PC-3 (cell line): ENCODE results near the gene PSMA2. TPM values are rescaled to one million over a fixed set of nuclear protein-coding genes. Genes with fewer than 3 reads are reported as not detected.
A peak's percentile ranks its signal among the peaks of the same experiment; 100 is the strongest.

Experiments used
- ATAC-seq: fragments of 200-7000 bp; cut with Tn5 transposase; 2 replicates; pipeline ENCODE4 v1.9.1; 2020; ENCODE audit warnings: mild to moderate bottlenecking, moderate library complexity
- BruUV-seq: library from RNA; stranded (reverse); fragments of 400-500 nt; replicated peaks from 2 replicates; lab custom pipeline; 2021; lab: Mats Ljungman, UMichigan
- CTCF ChIA-PET: fragments of 300-600 bp; sonication (Branson Sonifier 250); formaldehyde crosslinking; loops from one replicate; lab custom pipeline; 2022; ENCODE audit warnings: antibody characterized with exemption; lab: Charles Lee
- POLR2A ChIA-PET: fragments of 300-600 bp; sonication (Branson Sonifier 250); formaldehyde crosslinking; loops from one replicate; lab custom pipeline; 2022; ENCODE audit warnings: antibody characterized with exemption; ENCODE audit not compliant: unreplicated experiment; lab: Charles Lee
- DNase-seq: peaks from one replicate; pipeline ENCODE4 v3.0.0-alpha.2; 2015
- H2AFZ ChIP-seq: fragments of 300-600 bp; sonication (generic); 2 replicates; pipeline ENCODE4 v1.6.0; 2016; ENCODE audit warnings: antibody characterized with exemption, low read length
- H3F3A ChIP-seq: fragments of 300-600 bp; sonication (generic); one replicate; pipeline ENCODE4 v1.6.0; 2017; ENCODE audit warnings: antibody characterized with exemption, low read length, control low read depth, mild to moderate bottlenecking; ENCODE audit not compliant: unreplicated experiment
- H3K27ac ChIP-seq: fragments of 300-600 bp; sonication (generic); 2 replicates; pipeline ENCODE4 v1.5.1; 2016; ENCODE audit warnings: mild to moderate bottlenecking, low read length
- H3K27me3 ChIP-seq: fragments of 300-600 bp; sonication (generic); 2 replicates; pipeline ENCODE4 v1.6.1; 2016; ENCODE audit warnings: low read length, mixed read lengths
- H3K36me3 ChIP-seq: fragments of 300-600 bp; sonication (generic); 2 replicates; pipeline ENCODE4 v1.6.1; 2016; ENCODE audit warnings: low read depth, mixed run types, low read length, mixed read lengths
- H3K4me1 ChIP-seq: fragments of 300-600 bp; sonication (generic); 2 replicates; pipeline ENCODE4 v1.5.1; 2016; ENCODE audit warnings: low read length; ENCODE audit not compliant: insufficient read depth
- H3K4me2 ChIP-seq: fragments of 300-600 bp; sonication (generic); 2 replicates; pipeline ENCODE4 v1.6.0; 2016; ENCODE audit warnings: low read length
- H3K4me3 ChIP-seq: fragments of 300-600 bp; sonication (generic); 2 replicates; pipeline ENCODE4 v1.5.1; 2016; ENCODE audit warnings: mild to moderate bottlenecking, low read length, mixed read lengths
- H3K79me2 ChIP-seq: fragments of 300-600 bp; sonication (generic); 2 replicates; pipeline ENCODE4 v1.6.1; 2017; ENCODE audit warnings: low read length, mixed read lengths
- H3K9ac ChIP-seq: fragments of 300-600 bp; sonication (generic); 2 replicates; pipeline ENCODE4 v1.6.0; 2016; ENCODE audit warnings: mild to moderate bottlenecking, low read length
- H3K9me2 ChIP-seq: fragments of 300-600 bp; sonication (generic); replicated peaks from 2 replicates; pipeline ENCODE4 v1.6.1; 2016; ENCODE audit warnings: mixed run types, low read length, mixed read lengths
- H3K9me3 ChIP-seq: fragments of 300-600 bp; sonication (generic); 2 replicates; pipeline ENCODE4 v1.6.1; 2016; ENCODE audit warnings: low read length, mixed read lengths
- H4K20me1 ChIP-seq: fragments of 300-600 bp; sonication (generic); 2 replicates; pipeline ENCODE4 v1.6.1; 2016; ENCODE audit warnings: low read length, mixed read lengths
- EZH2 ChIP-seq: fragments of 300-600 bp; sonication (generic); IDR thresholded peaks from one replicate; pipeline ENCODE4 v1.6.1; 2017; ENCODE audit warnings: antibody characterized with exemption, mild to moderate bottlenecking, low read length; ENCODE audit not compliant: unreplicated experiment
- EZH2phosphoT487 ChIP-seq: fragments of 300-600 bp; sonication (generic); IDR thresholded peaks from 2 replicates; pipeline ENCODE4 v1.6.1; 2018; ENCODE audit warnings: mild to moderate bottlenecking, antibody characterized with exemption, low read length, borderline replicate concordance
- intact Hi-C: fragments of 100-400 bp; cut with micrococcal nuclease; formaldehyde crosslinking; loops from 2 replicates; pipeline ENCODE4 v1.9.0; 2023
- total RNA-seq: library from RNA; depleted of rRNA; stranded (reverse); fragments of >200 nt; gene quantifications from 2 replicates; pipeline ENCODE4 v1.2.3, GENCODE V29; 2014
- TF ChIP-seq, protein P1 (sequence below): fragments of 300-600 bp; sonication (generic); conservative IDR thresholded peaks from 2 replicates; pipeline ENCODE4 v1.5.1; 2017; ENCODE audit warnings: antibody characterized with exemption, low read depth, mild to moderate bottlenecking, low read length

PSMA2 gene
- total RNA-seq, 1 experiment from 2014 or later = 85.6 TPM

DNA sequence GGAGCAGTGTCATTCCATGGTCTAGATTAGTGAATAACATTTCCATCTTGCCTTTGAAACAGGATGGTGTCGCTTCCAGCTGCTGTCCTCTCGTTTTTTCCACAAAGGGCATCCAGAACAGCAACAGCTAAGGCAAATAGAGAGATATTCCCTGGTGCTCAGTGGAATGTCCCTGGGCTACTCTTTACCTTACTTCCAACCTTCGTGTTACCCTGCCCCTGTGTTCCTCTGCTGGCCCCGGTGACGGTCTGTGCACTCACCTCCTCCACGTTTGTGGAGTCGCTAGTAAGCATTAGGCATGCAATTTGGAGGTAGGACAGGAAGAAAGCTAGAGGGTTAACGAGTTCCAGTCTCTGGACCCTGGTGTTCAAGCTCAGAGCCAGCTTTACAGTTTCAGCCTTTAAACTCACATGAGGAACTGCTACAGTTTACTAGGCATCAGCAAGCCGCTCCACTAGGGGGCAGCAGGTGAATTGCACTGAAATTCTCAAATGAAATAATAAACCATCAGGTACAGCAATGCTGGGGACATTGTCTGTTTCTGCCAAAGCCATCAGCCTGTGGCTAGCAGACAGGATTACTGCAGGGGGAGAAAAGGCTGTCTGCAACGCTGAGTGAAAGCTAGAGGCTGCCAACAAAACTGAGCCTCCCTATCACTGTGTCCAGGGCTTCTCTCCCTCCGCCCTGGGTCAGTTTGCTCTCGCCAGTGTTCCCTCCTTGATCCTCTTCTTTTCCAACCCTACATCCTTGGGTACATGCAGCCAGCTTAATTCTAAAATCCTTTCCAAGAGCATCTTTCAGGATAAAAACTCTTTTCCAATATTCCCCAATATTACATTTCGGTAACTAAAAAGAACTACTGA, 9.2 kb upstream of the PSMA2 start:
- no peak for TF ChIP-seq EZH2
- TF ChIP-seq, protein P1, sequence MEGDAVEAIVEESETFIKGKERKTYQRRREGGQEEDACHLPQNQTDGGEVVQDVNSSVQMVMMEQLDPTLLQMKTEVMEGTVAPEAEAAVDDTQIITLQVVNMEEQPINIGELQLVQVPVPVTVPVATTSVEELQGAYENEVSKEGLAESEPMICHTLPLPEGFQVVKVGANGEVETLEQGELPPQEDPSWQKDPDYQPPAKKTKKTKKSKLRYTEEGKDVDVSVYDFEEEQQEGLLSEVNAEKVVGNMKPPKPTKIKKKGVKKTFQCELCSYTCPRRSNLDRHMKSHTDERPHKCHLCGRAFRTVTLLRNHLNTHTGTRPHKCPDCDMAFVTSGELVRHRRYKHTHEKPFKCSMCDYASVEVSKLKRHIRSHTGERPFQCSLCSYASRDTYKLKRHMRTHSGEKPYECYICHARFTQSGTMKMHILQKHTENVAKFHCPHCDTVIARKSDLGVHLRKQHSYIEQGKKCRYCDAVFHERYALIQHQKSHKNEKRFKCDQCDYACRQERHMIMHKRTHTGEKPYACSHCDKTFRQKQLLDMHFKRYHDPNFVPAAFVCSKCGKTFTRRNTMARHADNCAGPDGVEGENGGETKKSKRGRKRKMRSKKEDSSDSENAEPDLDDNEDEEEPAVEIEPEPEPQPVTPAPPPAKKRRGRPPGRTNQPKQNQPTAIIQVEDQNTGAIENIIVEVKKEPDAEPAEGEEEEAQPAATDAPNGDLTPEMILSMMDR = peak; percentile 93
- ATAC-seq (peak; percentile 90), DNase-seq (peak; percentile 79)
- H3K27me3 ChIP-seq = no peaks in the 10 kb centered on the region
- no peak overlapping the region for H3K4me3 ChIP-seq
- no peaks in the 10 kb centered on the region for H3K9me3 ChIP-seq
- no peaks in the 10 kb centered on the region for H4K20me1 ChIP-seq
- no peak overlapping the region for H3K27ac ChIP-seq
- peaks cover 27% of the 10 kb centered on the region for H3K36me3 ChIP-seq
- no peak overlapping the region for H2AFZ ChIP-seq
- intact Hi-C loops = loop anchor here (1.0 to 5.0 kb wide), 4 partner anchors 167 to 514 kb away; no protein-coding TSS in a partner anchor
- no peaks in the 10 kb centered on the region for H3K9me2 ChIP-seq
- H3F3A ChIP-seq = no peaks in the 10 kb centered on the region
- no peak overlapping the region for H3K9ac ChIP-seq
- no peak overlapping the region for H3K4me2 ChIP-seq
- no peaks in the 10 kb centered on the region for H3K79me2 ChIP-seq
- BruUV-seq = no TSS peak
- POLR2A ChIA-PET = interaction anchor here (1.0 kb wide), 1 partner anchor 9 kb away, joined by 4 read pairs; the partner anchor contains the start of genes MRPL32 and PSMA2
- no peaks in the 10 kb centered on the region for H3K4me1 ChIP-seq
- CTCF ChIA-PET = interaction anchor here (0.6 to 1.0 kb wide), 12 partner anchors 9 to 550 kb away, joined by 3 to 11 read pairs (median 4); partner anchors contain the start of genes MRPL32 and PSMA2

DNA sequence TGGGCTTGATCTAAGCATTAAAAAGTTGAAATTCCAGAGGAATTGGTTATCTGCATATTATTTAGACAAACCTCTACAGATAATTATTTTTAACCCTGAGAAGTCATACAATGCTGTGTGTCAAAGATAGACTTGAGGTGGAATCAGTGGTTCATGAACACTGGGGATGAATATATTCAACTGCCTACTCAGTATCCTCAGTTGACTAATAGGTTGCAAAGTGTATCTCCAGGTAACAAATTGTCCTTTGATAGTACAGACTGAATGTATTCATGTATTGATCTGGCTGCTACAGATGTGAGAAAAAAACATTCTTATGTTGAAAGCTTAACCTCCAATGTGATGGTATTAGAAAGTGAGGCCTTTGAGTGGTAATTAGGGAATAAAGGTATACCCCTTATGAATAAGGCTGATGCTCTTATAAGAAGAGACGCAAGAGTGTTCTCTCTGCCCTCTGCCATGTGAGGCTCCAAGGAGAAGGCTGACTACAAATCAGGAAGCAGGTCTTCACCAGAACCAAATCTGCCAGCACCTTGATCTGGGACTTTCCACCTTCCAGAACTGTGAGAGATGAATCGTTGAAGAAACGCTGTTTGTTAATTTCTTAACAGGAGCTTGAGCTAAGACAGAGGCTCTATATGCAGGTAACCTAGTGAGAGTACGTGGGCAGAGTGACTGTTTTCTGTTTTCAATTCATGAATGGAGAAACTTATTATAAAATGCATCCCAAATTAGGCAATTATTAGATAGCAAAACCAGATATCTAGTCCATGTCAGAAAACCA, 7.7 kb upstream of the PSMA2 start:
- no peaks in the 10 kb centered on the region for H3K9me2 ChIP-seq
- peaks cover 41% of the 10 kb centered on the region for H3K36me3 ChIP-seq
- ChIA-PET POLR2A (no interaction called here), CTCF (no interaction called here)
- intact Hi-C loops = loop anchor here (2.0 to 10.0 kb wide), 3 partner anchors 263 to 785 kb away; partner anchors contain the start of gene COA1
- no TSS peak for BruUV-seq
- no peak overlapping the region for H3K4me3 ChIP-seq
- DNase-seq (no peak), ATAC-seq (no peak)
- no peaks in the 10 kb centered on the region for H3K9me3 ChIP-seq
- no peak overlapping the region for H3K9ac ChIP-seq
- TF ChIP-seq EZH2 (no peak), EZH2phosphoT487 (no peak)
- TF ChIP-seq, protein P1 = no peak
- H3K27ac ChIP-seq = no peak overlapping the region
- no peaks in the 10 kb centered on the region for H3K4me1 ChIP-seq
- H3K27me3 ChIP-seq = no peaks in the 10 kb centered on the region
- H4K20me1 ChIP-seq = 0 out of 2 replicates have a peak, but pooled peaks cover 3% of the 10 kb centered on the region
- H3F3A ChIP-seq = no peaks in the 10 kb centered on the region
- no peak overlapping the region for H2AFZ ChIP-seq
- no peak overlapping the region for H3K4me2 ChIP-seq
- H3K79me2 ChIP-seq = peaks cover 6% of the 10 kb centered on the region
